DND-41 (cell line): Measurements from ENCODE around the gene CNIH2.
A peak's percentile ranks its signal among the peaks of the same experiment; 100 is the strongest.

Experiments
- ATAC-seq: fragments of 200-7000 bp; cut with Tn5 transposase; 3 replicates; pipeline ENCODE4 v1.9.1; 2021; ENCODE audit warnings: low read depth; ENCODE audit not compliant: insufficient read depth
- DNase-seq: peaks from one replicate; pipeline ENCODE4 v3.0.0-alpha.2; 2020
- H2AFZ ChIP-seq: 2 replicates; pipeline ENCODE4 v1.6.0; 2012; ENCODE audit warnings: low read depth, low read length
- H3K27ac ChIP-seq: 2 replicates; pipeline ENCODE4 v1.5.1; 2012; ENCODE audit warnings: low read length, inconsistent platforms
- H3K27me3 ChIP-seq: fragments of 200-600 bp; sonication (generic); 2 replicates; pipeline ENCODE4 v1.6.0; 2012; ENCODE audit warnings: low read length, mild to moderate bottlenecking, inconsistent platforms; ENCODE audit not compliant: insufficient read depth, poor library complexity
- H3K36me3 ChIP-seq: 2 replicates; pipeline ENCODE4 v1.5.1; 2012; ENCODE audit warnings: low read length, inconsistent platforms; ENCODE audit not compliant: insufficient read depth
- H3K4me1 ChIP-seq: 2 replicates; pipeline ENCODE4 v1.5.1; 2012; ENCODE audit warnings: mild to moderate bottlenecking, low read length; ENCODE audit not compliant: insufficient read depth
- H3K4me2 ChIP-seq: 2 replicates; pipeline ENCODE4 v1.6.0; 2012; ENCODE audit warnings: mild to moderate bottlenecking, moderate library complexity, low read length, inconsistent platforms; ENCODE audit not compliant: insufficient read depth
- H3K4me3 ChIP-seq, 2 experiments: fragments of 200-600 bp in 1 of 2; shearing (Covaris generic) in 1 of 2; 2 replicates each; pipeline ENCODE4 v1.5.1; 2012 to 2016; ENCODE audit warnings: inconsistent platforms in 2 of 2, low read length in 2 of 2, mild to moderate bottlenecking in 2 of 2, low read depth in 1 of 2, moderate library complexity in 1 of 2
- H3K79me2 ChIP-seq: 2 replicates; pipeline ENCODE4 v1.6.0; 2012; ENCODE audit warnings: low read length, inconsistent platforms; ENCODE audit not compliant: insufficient read depth
- H3K9ac ChIP-seq: 2 replicates; pipeline ENCODE4 v1.6.0; 2012; ENCODE audit warnings: low read depth, mild to moderate bottlenecking, inconsistent platforms, low read length, moderate library complexity
- H3K9me3 ChIP-seq: 2 replicates; pipeline ENCODE4 v1.5.1; 2012; ENCODE audit warnings: low read length, moderate library complexity, mild to moderate bottlenecking, inconsistent platforms; ENCODE audit not compliant: insufficient read depth, severe bottlenecking
- H4K20me1 ChIP-seq: 2 replicates; pipeline ENCODE4 v1.6.0; 2012; ENCODE audit warnings: low read length; ENCODE audit not compliant: insufficient read depth
- EZH2 ChIP-seq: IDR thresholded peaks from 3 replicates; pipeline ENCODE4 v1.6.1; 2012; ENCODE audit warnings: borderline replicate concordance, low read depth, mild to moderate bottlenecking, moderate library complexity, low read length, inconsistent platforms; ENCODE audit not compliant: severe bottlenecking
- TF ChIP-seq, protein P1 (sequence below): IDR thresholded peaks from 2 replicates; pipeline ENCODE4 v1.5.1; 2012; ENCODE audit warnings: borderline replicate concordance, low read length, moderate library complexity, mild to moderate bottlenecking; ENCODE audit not compliant: poor library complexity, severe bottlenecking; ENCODE audit errors: extremely low read depth

The CNIH2 gene

DNA sequence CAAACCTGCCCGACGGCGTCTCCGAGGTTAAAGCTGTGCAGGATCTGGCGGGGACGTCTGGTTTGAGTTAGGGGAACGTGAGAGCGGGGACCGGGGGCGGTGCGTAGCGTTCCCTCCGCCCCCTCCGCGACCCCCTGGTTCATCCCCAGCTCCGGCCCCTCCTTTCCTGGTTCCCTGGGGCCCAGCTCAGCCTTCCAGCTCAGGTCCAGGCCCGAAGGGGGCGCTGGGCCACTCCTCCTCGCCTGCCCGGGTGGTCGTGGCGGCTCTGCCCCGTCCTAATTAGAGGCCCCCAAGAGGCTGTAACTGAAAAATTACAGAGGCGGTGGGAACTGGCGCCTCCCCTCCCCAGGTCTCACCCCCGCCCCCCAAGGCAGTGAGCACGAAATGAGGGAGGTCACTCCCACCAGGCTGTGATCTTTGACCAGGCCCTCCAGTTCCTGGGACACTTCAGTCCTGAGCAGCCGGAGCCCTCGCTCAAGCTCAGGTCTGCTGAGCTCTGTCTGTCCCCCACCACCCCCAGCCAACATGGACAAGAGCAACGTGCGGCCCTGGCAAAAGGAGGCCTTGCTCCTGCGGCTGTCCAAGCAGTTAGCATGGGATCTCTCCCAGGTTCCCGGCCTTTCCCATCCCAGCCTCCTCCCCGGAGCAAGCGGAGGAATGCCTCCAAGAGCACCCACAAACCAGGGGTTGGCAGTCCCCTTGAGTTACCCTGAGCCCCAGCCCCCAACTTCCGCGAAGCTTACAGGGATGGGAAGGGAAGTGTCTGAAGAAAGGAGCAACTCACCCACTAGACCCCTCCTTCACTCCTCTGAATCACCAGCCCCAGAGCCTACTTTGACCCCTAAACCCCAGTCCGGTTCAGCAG is 35.6 kb downstream of the CNIH2 start:
- H3K4me2 ChIP-seq = peak overlapping the region; percentile 89
- peaks cover 49% of the 10 kb centered on the region for H3K4me1 ChIP-seq
- peak overlapping the region; percentile 72; the same call in 1 of the 2 replicates for H2AFZ ChIP-seq
- DNase-seq (no peak), ATAC-seq (no peak)
- 0 out of 2 replicates have a peak, but pooled peaks cover 2% of the 10 kb centered on the region for H4K20me1 ChIP-seq
- no peaks in the 10 kb centered on the region for H3K27me3 ChIP-seq
- H3K9me3 ChIP-seq = no peaks in the 10 kb centered on the region
- no peaks in the 10 kb centered on the region for H3K79me2 ChIP-seq
- TF ChIP-seq EZH2 = no peak
- TF ChIP-seq, protein P1, sequence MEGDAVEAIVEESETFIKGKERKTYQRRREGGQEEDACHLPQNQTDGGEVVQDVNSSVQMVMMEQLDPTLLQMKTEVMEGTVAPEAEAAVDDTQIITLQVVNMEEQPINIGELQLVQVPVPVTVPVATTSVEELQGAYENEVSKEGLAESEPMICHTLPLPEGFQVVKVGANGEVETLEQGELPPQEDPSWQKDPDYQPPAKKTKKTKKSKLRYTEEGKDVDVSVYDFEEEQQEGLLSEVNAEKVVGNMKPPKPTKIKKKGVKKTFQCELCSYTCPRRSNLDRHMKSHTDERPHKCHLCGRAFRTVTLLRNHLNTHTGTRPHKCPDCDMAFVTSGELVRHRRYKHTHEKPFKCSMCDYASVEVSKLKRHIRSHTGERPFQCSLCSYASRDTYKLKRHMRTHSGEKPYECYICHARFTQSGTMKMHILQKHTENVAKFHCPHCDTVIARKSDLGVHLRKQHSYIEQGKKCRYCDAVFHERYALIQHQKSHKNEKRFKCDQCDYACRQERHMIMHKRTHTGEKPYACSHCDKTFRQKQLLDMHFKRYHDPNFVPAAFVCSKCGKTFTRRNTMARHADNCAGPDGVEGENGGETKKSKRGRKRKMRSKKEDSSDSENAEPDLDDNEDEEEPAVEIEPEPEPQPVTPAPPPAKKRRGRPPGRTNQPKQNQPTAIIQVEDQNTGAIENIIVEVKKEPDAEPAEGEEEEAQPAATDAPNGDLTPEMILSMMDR = peak; percentile 28
- no peaks in the 10 kb centered on the region for H3K36me3 ChIP-seq
- H3K4me3 ChIP-seq = peak overlapping the region in 1 of 2 experiments; percentile 58; a peak in 2 of 4 replicates
- H3K27ac ChIP-seq = peak overlapping the region; percentile 83
- peak overlapping the region; percentile 54 for H3K9ac ChIP-seq

DNA sequence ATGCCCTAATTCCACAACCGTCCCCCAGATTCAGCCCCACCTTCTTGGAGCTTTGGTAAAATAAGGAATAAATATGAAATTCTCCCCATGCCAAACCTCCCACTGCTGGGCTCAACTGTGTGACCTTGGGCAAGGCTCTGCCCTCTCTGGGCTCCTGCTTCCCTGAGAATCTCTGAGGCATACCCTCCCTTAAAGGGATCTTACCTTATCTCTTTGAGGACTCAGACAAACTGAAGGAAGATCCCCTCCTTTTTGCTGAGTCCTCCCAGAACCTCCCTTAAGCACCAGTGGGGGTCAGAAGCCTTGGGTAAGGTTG is 36.2 kb downstream of the CNIH2 start:
- no peaks in the 10 kb centered on the region for H3K36me3 ChIP-seq
- DNase-seq = no peak
- TF ChIP-seq, protein P1 = no peak
- no peak for TF ChIP-seq EZH2
- H2AFZ ChIP-seq = no peak overlapping the region
- 0 out of 2 replicates have a peak, but pooled peaks cover 2% of the 10 kb centered on the region for H4K20me1 ChIP-seq
- H3K4me1 ChIP-seq = peaks cover 55% of the 10 kb centered on the region
- no peaks in the 10 kb centered on the region for H3K79me2 ChIP-seq
- no peaks in the 10 kb centered on the region for H3K9me3 ChIP-seq
- no peak for ATAC-seq
- no peak overlapping the region for H3K4me2 ChIP-seq
- no peak overlapping the region for H3K27ac ChIP-seq
- H3K9ac ChIP-seq = no peak overlapping the region
- H3K4me3 ChIP-seq = no peak overlapping the region
- no peaks in the 10 kb centered on the region for H3K27me3 ChIP-seq

DNA sequence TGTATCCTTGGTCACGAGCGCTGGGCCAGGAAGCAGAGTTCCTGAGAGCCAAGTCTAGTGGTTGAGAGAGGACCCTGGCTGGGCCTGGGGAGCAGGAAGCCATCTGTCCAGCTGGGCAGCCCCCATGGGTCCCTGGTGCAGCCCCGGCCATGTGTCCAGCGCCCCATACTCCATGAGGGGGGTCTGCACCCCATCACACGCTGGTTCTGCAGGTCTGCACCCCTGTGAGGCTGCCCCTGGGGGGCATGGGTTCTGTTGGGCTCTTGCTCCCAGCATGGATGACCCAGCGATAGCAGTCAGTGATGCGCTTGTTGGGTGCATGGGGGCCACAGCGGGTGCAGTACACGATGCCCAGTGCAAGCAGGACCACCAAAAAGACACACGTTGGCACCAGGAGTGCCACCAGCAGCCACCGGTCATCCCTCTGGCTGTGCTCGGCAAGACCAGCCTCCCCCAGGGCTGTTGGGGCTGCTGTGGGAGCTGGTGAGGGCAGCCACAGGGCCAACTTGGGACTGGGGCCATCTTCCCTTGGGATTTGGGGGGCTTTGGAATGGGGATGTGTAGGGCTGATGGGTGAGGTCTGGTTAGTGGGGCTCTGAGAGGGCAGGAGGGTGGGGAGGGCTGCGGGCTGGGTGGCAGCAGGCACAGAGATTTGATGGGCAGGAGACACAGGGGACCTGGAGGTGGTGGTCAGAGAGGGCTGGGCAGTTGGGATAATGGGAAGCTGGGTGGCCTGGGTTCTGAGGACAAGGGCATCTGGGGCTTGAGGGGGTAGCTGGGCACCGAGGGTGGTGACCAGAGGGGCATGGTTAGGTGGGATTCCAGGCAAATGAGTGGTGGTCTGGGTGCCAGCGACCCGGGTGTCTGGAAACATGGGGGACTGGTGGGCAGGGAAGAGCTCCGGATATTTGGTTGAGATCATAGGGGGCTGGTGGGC is 36.9 kb downstream of the CNIH2 start:
- H4K20me1 ChIP-seq = 0 out of 2 replicates have a peak, but pooled peaks cover 2% of the 10 kb centered on the region
- H3K27ac ChIP-seq = no peak overlapping the region
- H3K4me2 ChIP-seq = no peak overlapping the region
- H2AFZ ChIP-seq = no peak overlapping the region
- no peak overlapping the region for H3K9ac ChIP-seq
- H3K27me3 ChIP-seq = no peaks in the 10 kb centered on the region
- H3K9me3 ChIP-seq = no peaks in the 10 kb centered on the region
- no peak for DNase-seq
- H3K36me3 ChIP-seq = no peaks in the 10 kb centered on the region
- H3K79me2 ChIP-seq = no peaks in the 10 kb centered on the region
- ATAC-seq = no peak
- no peak overlapping the region for H3K4me3 ChIP-seq
- H3K4me1 ChIP-seq = peaks cover 58% of the 10 kb centered on the region
- TF ChIP-seq EZH2 = no peak
- TF ChIP-seq, protein P1 = no peak
